ENCODE data around the gene PDE4D.

GRCh38 chr5:59458321-59458720 lies 435.2 kb downstream of the PDE4D start:
- TF ChIP-seq CTCF (conservative IDR thresholded peaks at IDR 0.05 in 1 of 2, IDR thresholded peaks at IDR 0.05 in 1 of 2; ENCODE audit: extremely low read depth in 1 of 2, insufficient read depth in 1 of 2, low read depth in 1 of 2, low read length in 2 of 2) (no peak), EZH2 (IDR thresholded peaks at IDR 0.05; ENCODE audit: borderline replicate concordance, low read length) (no peak)
